Heart left ventricle (tissue), 13 donors: Measurements from ENCODE around the gene VMAC.

Source experiments
- CTCF ChIP-seq, 12 donors: fragments of 200-600 bp; sonication (generic) in 4 of 12; IDR thresholded peaks; one replicate each; pipeline versions ENCODE4 v1.5.0 to v1.8.0; 2018 to 2022; ENCODE audit warnings: antibody characterized with exemption in 12 of 12, mild to moderate bottlenecking in 5 of 12
- POLR2A ChIP-seq, 2 donors: fragments of 450-650 bp; IDR thresholded peaks; one replicate each; pipeline ENCODE4 v1.6.1; 2017; ENCODE audit warnings: antibody characterized with exemption in 2 of 2, mild to moderate bottlenecking in 2 of 2, moderate library complexity in 2 of 2
- donor health status: ischemic (EF 13 %, LVEDD 7.1; RV severe dilation, severe dysfunction).
- donor health status: DM: no; HTN: yes; CAD: no.
- donor health status: DM: no; HTN: no; CAD: no.
- donor health status: ischemic (EF 25% LVEDD 6.9; RV normal size, moderate dysfunction).
- donor health status: ischemic (EF 25% LVEDD 5.7; RV mildly dilated, moderate dysfunction).
- donor health status: ischemic (EF 35%, LVEDD 5.7; RV mildly dilated, moderate dysfunction).
- donor health status: nonischemic (EF 11% LVEDD 7.7; RV severe dilation, severe dysfunction).
- donor health status: DM: yes; HTN: yes; CAD: no.
- donor health status: PGD.
- donor health status: ischemic (EF 29% LVEDD 5.4; RV normal size, mild dysfunction).
- donor health status: nonischemic (EF 23%, LVEDD 6.1; RV moderate dilation, normal function).

- TF ChIP-seq CTCF (IDR thresholded peaks at IDR 0.05) = no peak
- TF ChIP-seq POLR2A (IDR thresholded peaks at IDR 0.05) = no peak
Observed at GRCh38 chr19:5881543-5882299, 23.0 kb upstream of the VMAC start.
